Measurements from ENCODE around the gene EXOC6B.

GRCh38 chr2:72155737-72156136 lies 670.1 kb downstream of the EXOC6B start:
- TF ChIP-seq CTCF (IDR thresholded peaks at IDR 0.05) = no peak
- no peak for TF ChIP-seq POLR2A (IDR thresholded peaks at IDR 0.05)
